GM12801 (cell line): ENCODE measurements around the gene METTL9.

Experiments used
- TF ChIP-seq, protein P1 (sequence below): IDR thresholded peaks from one replicate; pipeline ENCODE4 v1.5.1; 2011; ENCODE audit warnings: control low read depth; ENCODE audit not compliant: insufficient read length; ENCODE audit errors: extremely low read depth

The METTL9 gene

GRCh38 chr16:21704733-21705132, 105.4 kb downstream of the METTL9 start:
- TF ChIP-seq, protein P1, sequence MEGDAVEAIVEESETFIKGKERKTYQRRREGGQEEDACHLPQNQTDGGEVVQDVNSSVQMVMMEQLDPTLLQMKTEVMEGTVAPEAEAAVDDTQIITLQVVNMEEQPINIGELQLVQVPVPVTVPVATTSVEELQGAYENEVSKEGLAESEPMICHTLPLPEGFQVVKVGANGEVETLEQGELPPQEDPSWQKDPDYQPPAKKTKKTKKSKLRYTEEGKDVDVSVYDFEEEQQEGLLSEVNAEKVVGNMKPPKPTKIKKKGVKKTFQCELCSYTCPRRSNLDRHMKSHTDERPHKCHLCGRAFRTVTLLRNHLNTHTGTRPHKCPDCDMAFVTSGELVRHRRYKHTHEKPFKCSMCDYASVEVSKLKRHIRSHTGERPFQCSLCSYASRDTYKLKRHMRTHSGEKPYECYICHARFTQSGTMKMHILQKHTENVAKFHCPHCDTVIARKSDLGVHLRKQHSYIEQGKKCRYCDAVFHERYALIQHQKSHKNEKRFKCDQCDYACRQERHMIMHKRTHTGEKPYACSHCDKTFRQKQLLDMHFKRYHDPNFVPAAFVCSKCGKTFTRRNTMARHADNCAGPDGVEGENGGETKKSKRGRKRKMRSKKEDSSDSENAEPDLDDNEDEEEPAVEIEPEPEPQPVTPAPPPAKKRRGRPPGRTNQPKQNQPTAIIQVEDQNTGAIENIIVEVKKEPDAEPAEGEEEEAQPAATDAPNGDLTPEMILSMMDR = no peak
